Naive thymus-derived CD4-positive, alpha-beta T cell (primary cell): ENCODE data around the gene OTP. TPM values are rescaled to one million over a fixed set of nuclear protein-coding genes. Genes with fewer than 3 reads are reported as not detected.

ENCODE experiments used
- ATAC-seq: fragments of 150-1000 bp; cut with Tn5 transposase; 2 replicates; pipeline ENCODE4 v1.10.0; 2021; ENCODE audit warnings: mild to moderate bottlenecking, moderate library complexity
- CTCF ChIA-PET: fragments of 350-600 bp; sonication (Branson Sonifier 250); formaldehyde crosslinking; loops from one replicate; lab custom pipeline; 2021; ENCODE audit warnings: antibody characterized with exemption; lab: Charles Lee
- POLR2A ChIA-PET: fragments of 350-600 bp; sonication (Branson Sonifier 250); formaldehyde crosslinking; loops from one replicate; lab custom pipeline; 2021; ENCODE audit warnings: antibody characterized with exemption, inconsistent platforms; lab: Charles Lee
- DNase-seq, 9 donors: peaks; one replicate each; pipeline versions ENCODE4 v3.0.0 to v3.0.0-alpha.2; 2020 to 2022; ENCODE audit warnings: mixed read lengths in 1 of 9
- H3K27ac ChIP-seq: one replicate; pipeline ENCODE4 v1.7.0; 2013; ENCODE audit warnings: mild to moderate bottlenecking, low read depth, low read length, moderate library complexity
- H3K27me3 ChIP-seq, 2 donors: one replicate each; pipeline ENCODE4 v1.7.0; 2013; ENCODE audit warnings: low read length in 2 of 2, mild to moderate bottlenecking in 2 of 2, moderate library complexity in 2 of 2; ENCODE audit not compliant: control insufficient read depth in 2 of 2, insufficient read depth in 2 of 2
- H3K36me3 ChIP-seq, 3 experiments: 1 replicate in 2 of 3; 2 replicates in 1 of 3; pipeline ENCODE4 v1.7.0; 2013; ENCODE audit warnings: low read length in 3 of 3, mild to moderate bottlenecking in 3 of 3, moderate library complexity in 1 of 3; ENCODE audit not compliant: insufficient read depth in 3 of 3, control insufficient read depth in 2 of 3
- H3K4me1 ChIP-seq, 2 donors: one replicate each; pipeline ENCODE4 v1.7.0; 2013; ENCODE audit warnings: low read length in 2 of 2, mild to moderate bottlenecking in 2 of 2, moderate library complexity in 1 of 2; ENCODE audit not compliant: control insufficient read depth in 2 of 2, insufficient read depth in 2 of 2
- H3K4me3 ChIP-seq: 2 replicates; pipeline ENCODE4 v1.7.0; 2013; ENCODE audit warnings: mild to moderate bottlenecking, low read length
- H3K9me3 ChIP-seq, 3 experiments: 1 replicate in 2 of 3; 2 replicates in 1 of 3; pipeline ENCODE4 v1.7.0; 2013; ENCODE audit warnings: low read length in 3 of 3; ENCODE audit not compliant: control insufficient read depth in 2 of 3
- H3K27ac Mint-ChIP-seq, 9 donors: one replicate each; pipeline ENCODE4 v1.8.0; 2020 to 2022; ENCODE audit warnings: mixed read lengths in 9 of 9, mild to moderate bottlenecking in 8 of 9, moderate library complexity in 5 of 9, inconsistent platforms in 2 of 9
- H3K27me3 Mint-ChIP-seq, 5 donors: one replicate each; pipeline ENCODE4 v1.8.0; 2021 to 2022; ENCODE audit warnings: mixed read lengths in 5 of 5, mild to moderate bottlenecking in 1 of 5
- H3K36me3 Mint-ChIP-seq, 5 donors: one replicate each; pipeline ENCODE4 v1.8.0; 2020 to 2022; ENCODE audit warnings: mixed read lengths in 5 of 5, mild to moderate bottlenecking in 3 of 5, inconsistent platforms in 1 of 5
- H3K4me1 Mint-ChIP-seq, 7 donors: one replicate each; pipeline ENCODE4 v1.8.0; 2020 to 2022; ENCODE audit warnings: mixed read lengths in 7 of 7, mild to moderate bottlenecking in 3 of 7, inconsistent platforms in 1 of 7
- H3K4me3 Mint-ChIP-seq, 10 donors: one replicate each; pipeline ENCODE4 v1.8.0; 2020 to 2022; ENCODE audit warnings: mild to moderate bottlenecking in 10 of 10, mixed read lengths in 10 of 10, moderate library complexity in 6 of 10, inconsistent platforms in 2 of 10
- H3K9me3 Mint-ChIP-seq, 11 donors: one replicate each; pipeline ENCODE4 v1.8.0; 2020 to 2022; ENCODE audit warnings: mixed read lengths in 11 of 11, mild to moderate bottlenecking in 4 of 11, inconsistent platforms in 1 of 11, moderate library complexity in 1 of 11
- intact Hi-C, 2 donors: fragments of 100-400 bp; cut with micrococcal nuclease; formaldehyde crosslinking; loops; one replicate each; pipeline ENCODE4 v1.15.1; 2023
- polyA plus RNA-seq, 2 donors: library from polyadenylated mRNA; unstranded; fragments of 300-500 nt; fragmentation: Illumina TruSeq; gene quantifications; one replicate each; pipeline ENCODE4 v1.2.3, GENCODE V29; 2021
- total RNA-seq, 6 experiments: library from RNA in 5 of 6; stranded (reverse) in 5 of 6; gene quantifications; 1 replicate in 5 of 6; 2 replicates in 1 of 6; pipeline ENCODE4 v1.2.3 and lab custom pipeline; 2021 to 2026

Gene OTP
- total and polyA plus RNA-seq, 7 experiments from 2014 or later, result not detected

GRCh38 chr5:77644371-77645157 lies 6.1 kb upstream of the OTP start:
- ChIA-PET POLR2A (no interaction called here), CTCF (no interaction called here)
- H3K4me1 Mint-ChIP-seq, result peaks cover 13 to 33% (median 24%) of the 10 kb centered on the region in 7 donors
- H3K9me3 ChIP-seq, result peaks cover 0 to 13% (median 0%) of the 10 kb centered on the region in 3 experiments
- no peaks in the 10 kb centered on the region for H3K36me3 ChIP-seq
- peaks cover 0 to 10% (median 3%) of the 10 kb centered on the region in 5 donors for H3K36me3 Mint-ChIP-seq
- H3K4me1 ChIP-seq, result peaks cover 7 to 9% of the 10 kb centered on the region in 2 donors
- intact Hi-C loops, result loop anchor here (2.0 to 10.0 kb wide), 8 partner anchors 14 to 1560 kb away; partner anchors contain the start of genes AP3B1 (in 2 of the 2) and SV2C (in 1 of the 2)
- H3K27ac ChIP-seq, result no peak overlapping the region
- ATAC-seq, result no peak
- peak overlapping the region in 5 of 9 donors; percentile 12 to 71 (median 52) for H3K27ac Mint-ChIP-seq
- H3K27me3 Mint-ChIP-seq, result peaks cover 91 to 95% (median 92%) of the 10 kb centered on the region in 5 donors
- no peak overlapping the region for H3K4me3 ChIP-seq
- peak overlapping the region; percentile 36 to 83 (median 70) for H3K4me3 Mint-ChIP-seq
- DNase-seq, result no peak
- H3K27me3 ChIP-seq, result peaks cover 23 to 50% of the 10 kb centered on the region in 2 donors
- H3K9me3 Mint-ChIP-seq, result peaks cover 0 to 44% (median 17%) of the 10 kb centered on the region in 11 donors

GRCh38 chr5:77643654-77644370 lies 5.3 kb upstream of the OTP start:
- Histone ChIP-seq H3K4me3 (no peak overlapping the region), H3K27me3 (peaks cover 27 to 57% of the 10 kb centered on the region in 2 donors), H3K4me1 (peaks cover 7 to 9% of the 10 kb centered on the region in 2 donors), H3K9me3 (peaks cover 0 to 13% (median 0%) of the 10 kb centered on the region in 3 experiments), H3K27ac (no peak overlapping the region), H3K36me3 (no peaks in the 10 kb centered on the region)
- ATAC-seq (no peak), DNase-seq (no peak)
- H3K4me1 Mint-ChIP-seq, result peaks cover 14 to 38% (median 28%) of the 10 kb centered on the region in 7 donors
- peaks cover 0 to 49% (median 17%) of the 10 kb centered on the region in 11 donors for H3K9me3 Mint-ChIP-seq
- peaks cover 90 to 95% (median 92%) of the 10 kb centered on the region in 5 donors for H3K27me3 Mint-ChIP-seq
- CTCF ChIA-PET, result interaction anchor here (0.7 kb wide), 1 partner anchor 1006 kb away, joined by 5 read pairs; no protein-coding TSS in a partner anchor
- peak overlapping the region in 4 of 9 donors; percentile 43 to 71 (median 52) for H3K27ac Mint-ChIP-seq
- peaks cover 0 to 10% (median 3%) of the 10 kb centered on the region in 5 donors for H3K36me3 Mint-ChIP-seq
- intact Hi-C loops, result loop anchor here (2.0 to 10.0 kb wide), 7 partner anchors 13 to 1559 kb away; partner anchors contain the start of genes AP3B1 (in 2 of the 2) and SV2C (in 1 of the 2)
- POLR2A ChIA-PET, result no interaction called here
- H3K4me3 Mint-ChIP-seq, result peak overlapping the region; percentile 3 to 83 (median 46)

- Histone ChIP-seq H3K4me1 (peaks cover 7 to 9% of the 10 kb centered on the region in 2 donors), H3K9me3 (peaks cover 0 to 13% (median 0%) of the 10 kb centered on the region in 3 experiments), H3K36me3 (no peaks in the 10 kb centered on the region), H3K27me3 (peaks cover 27 to 64% of the 10 kb centered on the region in 2 donors), H3K27ac (no peak overlapping the region), H3K4me3 (no peak overlapping the region)
- ATAC-seq, result no peak
- Mint-ChIP-seq H3K27ac (peak overlapping the region in 4 of 9 donors; percentile 14 to 73 (median 45)), H3K4me3 (peak overlapping the region in 5 of 10 donors; percentile 37 to 77 (median 42)), H3K27me3 (peaks cover 86 to 94% (median 92%) of the 10 kb centered on the region in 5 donors), H3K9me3 (peaks cover 0 to 50% (median 17%) of the 10 kb centered on the region in 11 donors), H3K36me3 (peaks cover 0 to 10% (median 3%) of the 10 kb centered on the region in 5 donors), H3K4me1 (peaks cover 14 to 47% (median 29%) of the 10 kb centered on the region in 7 donors)
- DNase-seq, result peak in 1 of 9 donors; percentile 8
- intact Hi-C loops, result loop anchor here (5.0 to 10.0 kb wide), 5 partner anchors 209 to 1558 kb away; partner anchors contain the start of genes AP3B1 (in 2 of the 2) and SV2C (in 1 of the 2)
- ChIA-PET CTCF (interaction anchor here (0.7 kb wide), 1 partner anchor 1005 kb away, joined by 5 read pairs; no protein-coding TSS in a partner anchor), POLR2A (no interaction called here)
Measured at GRCh38 chr5:77642738-77643653, 4.5 kb upstream of the OTP start.

GRCh38 chr5:77641963-77642737 lies 3.6 kb upstream of the OTP start:
- peaks cover 0 to 59% (median 21%) of the 10 kb centered on the region in 11 donors for H3K9me3 Mint-ChIP-seq
- peaks cover 32 to 73% of the 10 kb centered on the region in 2 donors for H3K27me3 ChIP-seq
- peak overlapping the region in 3 of 10 donors; percentile 6 to 77 (median 77) for H3K4me3 Mint-ChIP-seq
- no peaks in the 10 kb centered on the region for H3K36me3 ChIP-seq
- peaks cover 7 to 9% of the 10 kb centered on the region in 2 donors for H3K4me1 ChIP-seq
- peaks cover 86 to 95% (median 92%) of the 10 kb centered on the region in 5 donors for H3K27me3 Mint-ChIP-seq
- H3K27ac Mint-ChIP-seq, result peak overlapping the region in 6 of 9 donors; percentile 14 to 73 (median 46)
- H3K4me1 Mint-ChIP-seq, result peaks cover 22 to 55% (median 37%) of the 10 kb centered on the region in 7 donors
- ATAC-seq (no peak), DNase-seq (no peak)
- H3K27ac ChIP-seq, result no peak overlapping the region
- peaks cover 0 to 19% (median 4%) of the 10 kb centered on the region in 5 donors for H3K36me3 Mint-ChIP-seq
- ChIA-PET POLR2A (no interaction called here), CTCF (no interaction called here)
- no peak overlapping the region for H3K4me3 ChIP-seq
- intact Hi-C loops, result loop anchor here (5.0 to 10.0 kb wide), 5 partner anchors 210 to 1557 kb away; partner anchors contain the start of genes AP3B1 (in 2 of the 2) and SV2C (in 1 of the 2)
- peaks cover 0 to 13% (median 0%) of the 10 kb centered on the region in 3 experiments for H3K9me3 ChIP-seq

- Histone ChIP-seq H3K27ac (no peak overlapping the region), H3K27me3 (peaks cover 39 to 80% of the 10 kb centered on the region in 2 donors), H3K36me3 (no peaks in the 10 kb centered on the region), H3K9me3 (peaks cover 0 to 19% (median 0%) of the 10 kb centered on the region in 3 experiments), H3K4me3 (no peak overlapping the region), H3K4me1 (peaks cover 7 to 9% of the 10 kb centered on the region in 2 donors)
- Mint-ChIP-seq H3K27ac (peak overlapping the region in 4 of 9 donors; percentile 14 to 82 (median 69)), H3K4me1 (peaks cover 22 to 56% (median 40%) of the 10 kb centered on the region in 7 donors), H3K9me3 (peaks cover 0 to 61% (median 21%) of the 10 kb centered on the region in 11 donors), H3K36me3 (peaks cover 0 to 19% (median 4%) of the 10 kb centered on the region in 5 donors), H3K27me3 (peaks cover 83 to 93% (median 89%) of the 10 kb centered on the region in 5 donors), H3K4me3 (peak overlapping the region in 4 of 10 donors; percentile 16 to 77 (median 41))
- CTCF ChIA-PET, result no interaction called here
- no peak for ATAC-seq
- intact Hi-C loops, result loop anchor here (5.0 to 10.0 kb wide), 5 partner anchors 211 to 1557 kb away; partner anchors contain the start of genes AP3B1 (in 2 of the 2) and SV2C (in 1 of the 2)
- no peak for DNase-seq
- POLR2A ChIA-PET, result no interaction called here
Measured at GRCh38 chr5:77641397-77641943, 3.0 kb upstream of the OTP start.
